Ovary (tissue), 9 donors: Measurements from ENCODE around the gene DNAAF1. TPM values are rescaled to one million over a fixed set of nuclear protein-coding genes. Genes with fewer than 3 reads are reported as not detected.

Experiments used
- DNase-seq, 5 donors: peaks; one replicate each; pipeline ENCODE4 v3.0.0-alpha.2; 2019 to 2020
- H3K27ac ChIP-seq, 2 donors: fragments of 200-600 bp; one replicate each; pipeline versions ENCODE4 v1.5.1 to v1.8.0; 2019 to 2022
- H3K27me3 ChIP-seq: fragments of 200-600 bp; one replicate; pipeline ENCODE4 v1.8.0; 2022
- H3K36me3 ChIP-seq: fragments of 200-600 bp; sonication (generic); one replicate; pipeline ENCODE4 v1.5.1; 2019
- H3K4me1 ChIP-seq: one replicate; pipeline ENCODE4 v1.8.1; 2013; ENCODE audit warnings: mild to moderate bottlenecking, moderate library complexity; ENCODE audit not compliant: insufficient read depth
- H3K4me3 ChIP-seq: fragments of 200-600 bp; sonication (generic); one replicate; pipeline ENCODE4 v1.5.1; 2017
- H3K9me3 ChIP-seq, 2 donors: fragments of 200-600 bp in 1 of 2; sonication (generic) in 1 of 2; one replicate each; pipeline versions ENCODE4 v1.5.1 to v1.8.1; 2013 to 2019; ENCODE audit warnings: mild to moderate bottlenecking in 1 of 2, moderate library complexity in 1 of 2
- EP300 ChIP-seq: sonication (generic); formaldehyde crosslinking; IDR thresholded peaks from one replicate; pipeline ENCODE4 v1.6.1; 2017; ENCODE audit warnings: antibody characterized with exemption
- POLR2A ChIP-seq: fragments of 450-650 bp; IDR thresholded peaks from one replicate; pipeline ENCODE4 v1.6.1; 2017; ENCODE audit warnings: antibody characterized with exemption, mild to moderate bottlenecking, moderate library complexity
- WGBS, 3 donors: extraction: QIAGEN DNeasy Blood & Tissue Kit in 1 of 3; methylation state at CpG; one replicate each; pipeline versions ENCODE4 v1.1.5 to v1.1.7; 2013 to 2017; 5-methylcytosine and 5-hydroxymethylcytosine counted together
- intact Hi-C, 4 donors: fragments of 100-400 bp; cut with DNase I; formaldehyde crosslinking; loops; one replicate each; pipeline versions ENCODE4 v1.11.0 to v1.15.1; 2022 to 2023
- polyA plus RNA-seq, 2 donors: library from polyadenylated mRNA; stranded (reverse); fragments of 200-250 nt in 1 of 2; fragments of 350-450 nt in 1 of 2; fragmentation: Illumina TruSeq in 1 of 2; extraction: RNeasy Lipid Tissue Mini Kit (QIAGEN cat#74804) in 1 of 2; gene quantifications; one replicate each; pipeline ENCODE4 v1.2.3, GENCODE V29; 2013 to 2014
- total RNA-seq, 7 donors: library from RNA; depleted of rRNA in 2 of 7; stranded (reverse); fragments of >200 nt in 2 of 7; fragmentation: NEBNext Ultra II Directional in 3 of 7; extraction: Animal tissue kit (Norgen Biotek cat#: 25700) in 3 of 7; gene quantifications; one replicate each; pipeline versions ENCODE4 v1.1.0 to v1.2.4, GENCODE V29; 2016 to 2023
- TF ChIP-seq, protein P1 (sequence below), 3 donors: fragments of 450-650 bp in 2 of 3; fragments of 200-600 bp in 1 of 3; IDR thresholded peaks; one replicate each; pipeline versions ENCODE4 v1.5.1 to v1.8.0; 2016 to 2022; ENCODE audit warnings: antibody characterized with exemption in 3 of 3, mild to moderate bottlenecking in 1 of 3
- donor health status: DM: no; HTN: no; CAD: no; lungs with moderate emphysema.
- donor health status: DM: no; HTN: no; CAD: no.
- donor health status: Bipolar disorder and iron deficiency.
- donor health status: DM: yes; HTN: yes; CAD: no.
- donor health status: DM: no; HTN: no; CAD: no.
- donor health status: DM: yes; HTN: yes; CAD: no.

The DNAAF1 gene
- total and polyA plus RNA-seq, 9 donors: 0.33 to 42.6 (median 1.8) TPM

DNA sequence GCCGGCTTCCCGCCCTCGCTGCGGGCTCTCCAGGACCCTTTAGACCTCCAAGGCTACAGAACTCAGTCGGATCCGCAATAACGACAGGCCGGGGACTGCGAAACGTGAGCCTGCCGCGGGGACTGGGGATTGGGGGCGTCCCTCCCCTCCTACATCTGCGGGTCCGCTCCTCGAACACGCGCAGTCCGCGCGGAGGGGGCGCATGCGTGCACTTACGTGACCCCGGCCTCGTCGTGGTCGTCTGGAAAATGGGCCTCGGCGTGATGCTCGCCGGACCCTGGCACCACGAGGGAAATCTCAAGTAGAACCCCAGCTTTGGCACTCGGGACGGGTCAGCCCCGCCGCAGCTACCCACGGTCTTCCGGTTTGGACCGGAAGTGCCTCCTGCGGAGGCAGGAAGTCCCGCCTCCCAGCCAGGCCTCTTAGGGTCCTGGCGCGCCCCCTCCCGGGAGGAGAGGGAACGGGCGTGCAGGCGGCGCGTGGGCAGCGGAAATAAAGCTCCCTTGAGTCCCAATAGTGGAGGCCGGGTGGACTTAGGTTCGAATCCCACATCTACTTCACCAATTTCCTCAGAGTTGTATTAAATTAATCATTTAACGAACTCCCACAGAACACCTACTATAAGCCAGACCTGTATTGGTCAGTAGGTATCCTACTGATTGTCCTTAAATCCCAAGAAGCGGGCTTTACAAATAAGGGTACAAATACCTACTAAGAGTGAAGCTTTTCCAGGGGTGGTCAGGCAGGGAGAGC is 41.8 kb downstream of the DNAAF1 start, which contains the start of gene TAF1C:
Gene TAF1C, minus strand, starts transcription at position 373 of the 753 bp plus-strand sequence. CDS start 2,069 bp downstream, outside the sequence.
- intact Hi-C loops: loop anchor here in 3 of 4 donors (5.0 to 10.0 kb wide), 3 partner anchors 102 to 235 kb away; partner anchors contain the start of genes NECAB2 (in 1 of the 3) and OSGIN1 (in 1 of the 3)
- WGBS, 3 donors: 2 to 4% (median 2%) methylated on average over 26 to 55 of the region's 55 CpGs

DNA sequence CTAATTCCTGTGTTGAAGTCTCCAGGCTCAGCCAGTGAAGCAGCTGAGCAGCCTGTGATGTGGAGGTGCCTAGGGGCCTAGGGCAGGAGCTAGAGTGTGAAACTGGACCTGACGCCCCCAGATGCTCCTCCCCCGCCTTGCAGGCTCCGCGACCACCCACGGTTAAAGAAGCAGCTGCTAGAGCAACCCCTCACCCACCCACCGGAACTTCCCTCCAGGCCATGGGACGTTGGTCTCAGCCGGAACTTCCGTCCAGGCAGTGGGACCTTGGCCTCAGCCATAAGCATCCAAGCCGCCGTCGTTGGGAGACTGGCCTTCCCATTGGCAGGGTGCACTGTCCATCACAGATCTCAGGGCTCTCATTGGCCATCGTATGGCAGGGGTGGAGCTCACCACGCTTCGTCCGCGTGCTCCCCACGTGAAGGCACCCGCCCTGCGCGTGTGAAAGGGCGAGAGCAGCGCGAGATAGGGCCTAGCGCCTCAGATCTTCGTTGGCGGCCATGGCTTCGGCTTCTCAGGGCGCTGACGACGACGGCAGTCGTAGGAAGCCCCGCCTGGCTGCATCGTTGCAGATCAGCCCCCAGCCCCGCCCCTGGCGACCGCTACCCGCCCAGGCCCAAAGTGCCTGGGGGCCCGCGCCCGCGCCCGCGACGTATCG is 45.8 kb downstream of the DNAAF1 start, which contains the start of gene ADAD2:
Gene ADAD2, plus strand, starts transcription at position 427 of the 658 bp plus-strand sequence. Its CDS starts 74 bp downstream, at position 501.
- Histone ChIP-seq H3K27me3 (no peaks in the 10 kb centered on the region), H3K36me3 (no peaks in the 10 kb centered on the region), H3K4me1 (peaks cover 1% of the 10 kb centered on the region), H3K27ac (no peak within 1 kb of the TSS), H3K9me3 (no peaks in the 10 kb centered on the region), H3K4me3 (no peak within 1 kb of the TSS)
- TF ChIP-seq POLR2A (no peak), EP300 (no peak)
- TF ChIP-seq, protein P1, sequence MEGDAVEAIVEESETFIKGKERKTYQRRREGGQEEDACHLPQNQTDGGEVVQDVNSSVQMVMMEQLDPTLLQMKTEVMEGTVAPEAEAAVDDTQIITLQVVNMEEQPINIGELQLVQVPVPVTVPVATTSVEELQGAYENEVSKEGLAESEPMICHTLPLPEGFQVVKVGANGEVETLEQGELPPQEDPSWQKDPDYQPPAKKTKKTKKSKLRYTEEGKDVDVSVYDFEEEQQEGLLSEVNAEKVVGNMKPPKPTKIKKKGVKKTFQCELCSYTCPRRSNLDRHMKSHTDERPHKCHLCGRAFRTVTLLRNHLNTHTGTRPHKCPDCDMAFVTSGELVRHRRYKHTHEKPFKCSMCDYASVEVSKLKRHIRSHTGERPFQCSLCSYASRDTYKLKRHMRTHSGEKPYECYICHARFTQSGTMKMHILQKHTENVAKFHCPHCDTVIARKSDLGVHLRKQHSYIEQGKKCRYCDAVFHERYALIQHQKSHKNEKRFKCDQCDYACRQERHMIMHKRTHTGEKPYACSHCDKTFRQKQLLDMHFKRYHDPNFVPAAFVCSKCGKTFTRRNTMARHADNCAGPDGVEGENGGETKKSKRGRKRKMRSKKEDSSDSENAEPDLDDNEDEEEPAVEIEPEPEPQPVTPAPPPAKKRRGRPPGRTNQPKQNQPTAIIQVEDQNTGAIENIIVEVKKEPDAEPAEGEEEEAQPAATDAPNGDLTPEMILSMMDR (IDR thresholded peaks at IDR 0.05): no peak
- no peak for DNase-seq
- WGBS, 3 donors: 87 to 92% (median 91%) methylated on average over 44 to 47 of the region's 47 CpGs
- intact Hi-C loops: no loop called here

More for the DNA sequence above, 41.8 kb downstream of the DNAAF1 start, which contains the start of gene TAF1C:
- no peaks in the 10 kb centered on the region for H3K36me3 ChIP-seq
- no peaks in the 10 kb centered on the region for H3K27me3 ChIP-seq
- DNase-seq: peak; percentile 87 to 96 (median 93)
- no peaks in the 10 kb centered on the region for H3K9me3 ChIP-seq
- peak within 1 kb of the TSS; percentile 36 to 53 for H3K27ac ChIP-seq
- TF ChIP-seq EP300: no peak
- TF ChIP-seq POLR2A: peak; percentile 24
- TF ChIP-seq, protein P1 (IDR thresholded peaks at IDR 0.05): peak; percentile 95 to 98 (median 97)
- peaks cover 9% of the 10 kb centered on the region for H3K4me1 ChIP-seq
- peak within 1 kb of the TSS; percentile 82 for H3K4me3 ChIP-seq

DNA sequence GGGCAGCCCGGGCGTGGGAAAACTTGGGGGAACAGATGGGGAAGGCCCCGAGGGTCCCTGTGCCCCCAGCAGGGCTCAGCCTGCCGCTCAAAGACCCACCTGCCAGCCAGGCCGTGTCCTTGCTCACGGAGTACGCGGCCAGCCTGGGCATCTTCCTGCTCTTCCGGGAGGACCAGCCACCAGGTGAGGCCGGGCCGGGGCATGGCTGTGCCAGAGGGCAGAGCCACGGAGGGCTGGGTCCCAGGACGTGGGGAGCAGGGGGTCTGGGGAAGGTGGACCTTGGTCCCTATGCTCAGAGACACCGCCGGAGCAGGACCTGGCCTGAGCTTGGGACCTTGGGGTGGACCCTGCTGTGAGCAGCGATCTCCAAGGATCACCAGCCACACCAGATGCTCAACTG is 46.4 kb downstream of the DNAAF1 start:
- Histone ChIP-seq H3K9me3 (no peaks in the 10 kb centered on the region), H3K27ac (no peak overlapping the region), H3K4me3 (no peak overlapping the region), H3K4me1 (no peaks in the 10 kb centered on the region), H3K36me3 (no peaks in the 10 kb centered on the region), H3K27me3 (no peaks in the 10 kb centered on the region)
- 88 to 94% (median 89%) methylated on average over 16 of the region's 16 CpGs for WGBS, 3 donors
- no peak for DNase-seq
- intact Hi-C loops: no loop called here
- TF ChIP-seq EP300: no peak
- no peak for TF ChIP-seq POLR2A
- TF ChIP-seq, protein P1 (IDR thresholded peaks at IDR 0.05): no peak

DNA sequence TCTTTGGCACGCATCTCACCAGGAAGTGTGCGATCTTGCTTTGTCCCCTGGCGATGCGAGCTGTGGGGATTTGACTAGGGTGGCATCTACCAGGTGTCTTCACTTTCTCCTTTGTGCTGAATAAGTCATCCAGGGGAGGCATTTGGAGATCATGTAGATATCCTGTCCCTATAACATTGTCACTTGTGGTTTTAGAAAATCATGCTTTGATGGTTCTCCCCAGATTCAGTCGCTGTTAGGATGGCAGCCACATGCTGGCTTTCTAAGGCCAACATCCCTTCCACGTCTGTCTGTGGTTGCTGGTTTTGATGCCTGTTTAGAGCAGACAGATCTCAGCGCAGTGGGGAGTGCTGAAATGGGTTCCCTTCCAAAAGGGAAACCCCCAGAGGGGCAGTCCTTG is 48.4 kb downstream of the DNAAF1 start:
- intact Hi-C loops: no loop called here
- WGBS, 3 donors: 84 to 89% (median 84%) methylated on average over 7 of the region's 7 CpGs
- no peaks in the 10 kb centered on the region for H3K27me3 ChIP-seq
- DNase-seq: no peak
- H3K27ac ChIP-seq: no peak overlapping the region
- no peaks in the 10 kb centered on the region for H3K36me3 ChIP-seq
- no peaks in the 10 kb centered on the region for H3K4me1 ChIP-seq
- H3K9me3 ChIP-seq: no peaks in the 10 kb centered on the region
- no peak overlapping the region for H3K4me3 ChIP-seq
- no peak for TF ChIP-seq EP300
- TF ChIP-seq, protein P1 (IDR thresholded peaks at IDR 0.05): no peak
- TF ChIP-seq POLR2A: no peak
